Nasal cavity respiratory epithelium epithelial cell of viscerocranial mucosa (primary cell): Measurements from ENCODE around the gene ANKFY1. TPM values are rescaled to one million over a fixed set of nuclear protein-coding genes. Genes with fewer than 3 reads are reported as not detected.

ENCODE experiments used
- total RNA-seq: library from RNA; depleted of rRNA; stranded (reverse); fragments of >200 nt; gene quantifications from 2 replicates; pipeline ENCODE4 v1.2.3, GENCODE V29; 2014

ANKFY1 gene, protein sequence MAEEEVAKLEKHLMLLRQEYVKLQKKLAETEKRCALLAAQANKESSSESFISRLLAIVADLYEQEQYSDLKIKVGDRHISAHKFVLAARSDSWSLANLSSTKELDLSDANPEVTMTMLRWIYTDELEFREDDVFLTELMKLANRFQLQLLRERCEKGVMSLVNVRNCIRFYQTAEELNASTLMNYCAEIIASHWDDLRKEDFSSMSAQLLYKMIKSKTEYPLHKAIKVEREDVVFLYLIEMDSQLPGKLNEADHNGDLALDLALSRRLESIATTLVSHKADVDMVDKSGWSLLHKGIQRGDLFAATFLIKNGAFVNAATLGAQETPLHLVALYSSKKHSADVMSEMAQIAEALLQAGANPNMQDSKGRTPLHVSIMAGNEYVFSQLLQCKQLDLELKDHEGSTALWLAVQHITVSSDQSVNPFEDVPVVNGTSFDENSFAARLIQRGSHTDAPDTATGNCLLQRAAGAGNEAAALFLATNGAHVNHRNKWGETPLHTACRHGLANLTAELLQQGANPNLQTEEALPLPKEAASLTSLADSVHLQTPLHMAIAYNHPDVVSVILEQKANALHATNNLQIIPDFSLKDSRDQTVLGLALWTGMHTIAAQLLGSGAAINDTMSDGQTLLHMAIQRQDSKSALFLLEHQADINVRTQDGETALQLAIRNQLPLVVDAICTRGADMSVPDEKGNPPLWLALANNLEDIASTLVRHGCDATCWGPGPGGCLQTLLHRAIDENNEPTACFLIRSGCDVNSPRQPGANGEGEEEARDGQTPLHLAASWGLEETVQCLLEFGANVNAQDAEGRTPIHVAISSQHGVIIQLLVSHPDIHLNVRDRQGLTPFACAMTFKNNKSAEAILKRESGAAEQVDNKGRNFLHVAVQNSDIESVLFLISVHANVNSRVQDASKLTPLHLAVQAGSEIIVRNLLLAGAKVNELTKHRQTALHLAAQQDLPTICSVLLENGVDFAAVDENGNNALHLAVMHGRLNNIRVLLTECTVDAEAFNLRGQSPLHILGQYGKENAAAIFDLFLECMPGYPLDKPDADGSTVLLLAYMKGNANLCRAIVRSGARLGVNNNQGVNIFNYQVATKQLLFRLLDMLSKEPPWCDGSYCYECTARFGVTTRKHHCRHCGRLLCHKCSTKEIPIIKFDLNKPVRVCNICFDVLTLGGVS
- 27.7 and 64.6 TPM in 2 replicates for total RNA-seq

DNA sequence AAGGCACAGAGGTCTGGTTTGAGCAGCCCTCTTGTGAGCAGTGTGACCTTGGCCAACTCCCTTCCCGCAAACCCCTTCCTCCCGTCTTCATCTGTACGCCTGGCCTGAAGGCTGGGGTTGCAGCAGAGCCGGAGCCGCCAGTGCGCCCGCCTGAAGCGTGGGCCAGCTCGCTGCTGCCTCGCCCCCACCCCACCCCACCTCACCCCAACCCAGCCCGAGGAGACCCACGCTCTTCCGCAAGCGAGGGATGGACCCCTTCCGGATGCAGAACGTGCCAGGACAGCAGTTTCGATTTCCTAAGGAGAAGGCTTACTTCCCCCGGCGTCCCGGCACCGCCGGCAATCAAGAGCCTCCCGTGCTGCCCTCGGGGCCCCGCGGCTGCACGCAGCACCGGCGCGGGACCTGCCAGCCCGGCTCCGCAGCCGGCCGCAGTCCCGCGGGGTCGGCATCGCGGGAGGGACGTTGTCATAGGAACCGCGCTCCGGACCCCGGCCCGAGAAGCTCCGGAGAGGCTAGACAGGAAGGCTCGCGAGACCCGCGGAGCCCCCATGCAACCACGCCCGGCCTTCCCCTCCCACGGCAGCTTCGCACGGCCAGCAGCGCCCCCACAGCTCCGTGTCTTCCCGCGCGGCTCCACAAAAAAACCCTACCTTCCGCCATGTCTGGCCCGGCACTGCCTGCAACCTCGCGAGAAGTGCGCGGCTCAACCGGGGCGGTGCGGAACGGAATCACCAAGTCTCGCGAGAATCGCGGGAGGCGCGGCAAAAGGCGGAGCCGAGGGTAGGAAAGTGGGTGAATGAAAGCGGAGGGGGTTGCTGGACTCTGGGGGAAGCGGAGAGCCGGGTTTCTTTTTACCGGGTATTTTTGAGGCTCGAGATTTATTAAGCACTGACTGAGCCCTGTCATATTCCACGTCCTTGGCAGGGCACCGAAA lies at the start of gene ANKFY1:
Gene ANKFY1 (minus strand): TSS at position 698 of the 934 bp plus-strand sequence. CDS start 38 bp downstream, at position 660.

Other genes starting within 250 kb of the ANKFY1 start
- 26.7 and 40.1 TPM in 2 replicates for gene ZZEF1, start 120.9 kb downstream of the ANKFY1 start, total RNA-seq
- 10.8 and 14.4 TPM in 2 replicates for gene CYB5D2, start 120.8 kb downstream of the ANKFY1 start, total RNA-seq
- 44.4 and 66.3 TPM in 2 replicates for gene UBE2G1, start 102.7 kb upstream of the ANKFY1 start, total RNA-seq
- gene SPNS3, start 170.0 kb upstream of the ANKFY1 start, total RNA-seq, result under 0.01 TPM in 1 of 2 replicates, not detected in the other
- 3.2 and 14.7 TPM in 2 replicates for gene SPNS2, start 234.9 kb upstream of the ANKFY1 start, total RNA-seq